C4-2B (cell line): Measurements from ENCODE around the gene OR5B21.

Experiments
- ZFX ChIP-seq: fragments of 450-650 bp; IDR thresholded peaks from 2 replicates; pipeline ENCODE4 v1.6.1; 2017
- TF ChIP-seq, protein P1 (sequence below): fragments of 450-650 bp; conservative IDR thresholded peaks from 2 replicates; pipeline ENCODE4 v1.5.1; 2017; ENCODE audit warnings: mild to moderate bottlenecking

DNA sequence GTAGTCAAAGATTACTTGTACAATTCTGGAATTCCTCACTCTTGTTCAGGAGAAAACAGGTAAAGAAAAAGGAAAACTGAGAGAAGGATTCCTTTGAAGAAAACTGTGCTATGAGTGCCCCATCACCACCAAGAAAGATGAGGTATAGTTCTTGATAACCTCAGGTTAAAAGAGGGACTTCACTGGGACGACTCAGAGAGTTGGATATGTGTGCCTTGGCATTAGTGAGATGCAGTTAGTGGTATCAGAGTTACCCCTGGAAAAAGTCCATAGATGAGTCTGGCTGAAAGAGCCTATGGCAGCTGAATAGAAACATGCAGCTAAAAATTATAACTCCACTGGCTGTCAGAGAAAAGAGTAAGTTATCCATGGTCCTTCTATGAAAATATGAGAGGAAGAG is 38.9 kb upstream of the OR5B21 start:
- TF ChIP-seq, protein P1, sequence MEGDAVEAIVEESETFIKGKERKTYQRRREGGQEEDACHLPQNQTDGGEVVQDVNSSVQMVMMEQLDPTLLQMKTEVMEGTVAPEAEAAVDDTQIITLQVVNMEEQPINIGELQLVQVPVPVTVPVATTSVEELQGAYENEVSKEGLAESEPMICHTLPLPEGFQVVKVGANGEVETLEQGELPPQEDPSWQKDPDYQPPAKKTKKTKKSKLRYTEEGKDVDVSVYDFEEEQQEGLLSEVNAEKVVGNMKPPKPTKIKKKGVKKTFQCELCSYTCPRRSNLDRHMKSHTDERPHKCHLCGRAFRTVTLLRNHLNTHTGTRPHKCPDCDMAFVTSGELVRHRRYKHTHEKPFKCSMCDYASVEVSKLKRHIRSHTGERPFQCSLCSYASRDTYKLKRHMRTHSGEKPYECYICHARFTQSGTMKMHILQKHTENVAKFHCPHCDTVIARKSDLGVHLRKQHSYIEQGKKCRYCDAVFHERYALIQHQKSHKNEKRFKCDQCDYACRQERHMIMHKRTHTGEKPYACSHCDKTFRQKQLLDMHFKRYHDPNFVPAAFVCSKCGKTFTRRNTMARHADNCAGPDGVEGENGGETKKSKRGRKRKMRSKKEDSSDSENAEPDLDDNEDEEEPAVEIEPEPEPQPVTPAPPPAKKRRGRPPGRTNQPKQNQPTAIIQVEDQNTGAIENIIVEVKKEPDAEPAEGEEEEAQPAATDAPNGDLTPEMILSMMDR: no peak
- TF ChIP-seq ZFX: no peak
